ENCODE data around the gene KRTAP10-3.

- TF ChIP-seq CTCF (optimal IDR thresholded peaks at IDR 0.05 in 1 of 3, IDR thresholded peaks at IDR 0.05 in 1 of 3, conservative IDR thresholded peaks at IDR 0.05 in 1 of 3; ENCODE audit: extremely low read depth in 1 of 3, insufficient read depth in 2 of 3, low read length in 3 of 3) (no peak), EZH2 (IDR thresholded peaks at IDR 0.05; ENCODE audit: low read length) (no peak)
Measured at GRCh38 chr21:44528634-44528995, 30.0 kb downstream of the KRTAP10-3 start.

Measured in keratinocyte (primary cell).